Neural crest cell (in vitro differentiated cells): ENCODE measurements around the gene LRCH3. TPM values are rescaled to one million over a fixed set of nuclear protein-coding genes. Genes with fewer than 3 reads are reported as not detected.

Source experiments
- DNase-seq: peaks from one replicate; pipeline ENCODE4 v3.0.0; 2021; ENCODE audit warnings: low read depth, mixed read lengths, low spot score
- H3K27ac Mint-ChIP-seq: one replicate; pipeline ENCODE4 v1.8.0; 2021; ENCODE audit warnings: mild to moderate bottlenecking, mixed read lengths; ENCODE audit not compliant: unreplicated experiment
- H3K27me3 Mint-ChIP-seq: 2 replicates; pipeline ENCODE4 v1.8.0; 2021; ENCODE audit warnings: low read depth, mild to moderate bottlenecking, mixed read lengths
- H3K36me3 Mint-ChIP-seq: 2 replicates; pipeline ENCODE4 v1.8.0; 2021; ENCODE audit warnings: low read depth, mild to moderate bottlenecking, mixed read lengths
- H3K4me1 Mint-ChIP-seq: 2 replicates; pipeline ENCODE4 v1.8.0; 2021; ENCODE audit warnings: mixed read lengths
- H3K4me3 Mint-ChIP-seq: one replicate; pipeline ENCODE4 v1.8.0; 2021; ENCODE audit warnings: mild to moderate bottlenecking, mixed read lengths
- H3K9me3 Mint-ChIP-seq: 2 replicates; pipeline ENCODE4 v1.8.0; 2021; ENCODE audit warnings: mixed read lengths
- CTCF ChIP-seq: fragments of 200-600 bp; sonication (generic); conservative IDR thresholded peaks from 2 replicates; pipeline ENCODE4 v1.5.0; 2021; ENCODE audit warnings: antibody characterized with exemption, mild to moderate bottlenecking
- total RNA-seq: library from RNA; stranded (reverse); gene quantifications from 2 replicates; pipeline ENCODE4 v1.2.1, GENCODE V29; 2021

Gene LRCH3
- total RNA-seq, 1 donor from 2014 or later, result 69.0 TPM

- peak; percentile 44 for TF ChIP-seq CTCF
- Mint-ChIP-seq H3K27me3 (no peaks in the 10 kb centered on the region), H3K4me1 (peaks cover 39% of the 10 kb centered on the region), H3K4me3 (peak overlapping the region; percentile 84), H3K9me3 (no peaks in the 10 kb centered on the region), H3K27ac (no peak overlapping the region), H3K36me3 (peaks cover 3% of the 10 kb centered on the region)
- no peak for DNase-seq
Measured at GRCh38 chr3:197753263-197753662, 37.8 kb upstream of the LRCH3 start.

GRCh38 chr3:197756704-197757103 lies 34.4 kb upstream of the LRCH3 start:
- H3K27me3 Mint-ChIP-seq, result no peaks in the 10 kb centered on the region
- H3K27ac Mint-ChIP-seq, result no peak overlapping the region
- DNase-seq, result no peak
- H3K4me3 Mint-ChIP-seq, result no peak overlapping the region
- no peak for TF ChIP-seq CTCF
- peaks cover 17% of the 10 kb centered on the region for H3K4me1 Mint-ChIP-seq
- no peaks in the 10 kb centered on the region for H3K9me3 Mint-ChIP-seq
- peaks cover 3% of the 10 kb centered on the region for H3K36me3 Mint-ChIP-seq

- DNase-seq, result no peak
- H3K4me1 Mint-ChIP-seq, result peaks cover 5% of the 10 kb centered on the region
- H3K4me3 Mint-ChIP-seq, result no peak overlapping the region
- no peak overlapping the region for H3K27ac Mint-ChIP-seq
- H3K27me3 Mint-ChIP-seq, result no peaks in the 10 kb centered on the region
- TF ChIP-seq CTCF, result no peak
- H3K9me3 Mint-ChIP-seq, result no peaks in the 10 kb centered on the region
- H3K36me3 Mint-ChIP-seq, result peaks cover 3% of the 10 kb centered on the region
Measured at GRCh38 chr3:197758512-197758911, 32.5 kb upstream of the LRCH3 start.

- Mint-ChIP-seq H3K36me3 (peaks cover 7% of the 10 kb centered on the region), H3K4me3 (no peak overlapping the region), H3K9me3 (no peaks in the 10 kb centered on the region), H3K27ac (no peak overlapping the region), H3K4me1 (no peaks in the 10 kb centered on the region), H3K27me3 (no peaks in the 10 kb centered on the region)
- no peak for DNase-seq
- TF ChIP-seq CTCF, result no peak
Measured at GRCh38 chr3:197761784-197762183, 29.3 kb upstream of the LRCH3 start.

- TF ChIP-seq CTCF, result no peak
- peaks cover 15% of the 10 kb centered on the region for H3K36me3 Mint-ChIP-seq
- no peaks in the 10 kb centered on the region for H3K4me1 Mint-ChIP-seq
- H3K27me3 Mint-ChIP-seq, result no peaks in the 10 kb centered on the region
- H3K4me3 Mint-ChIP-seq, result no peak overlapping the region
- H3K27ac Mint-ChIP-seq, result peak overlapping the region; percentile 30
- H3K9me3 Mint-ChIP-seq, result no peaks in the 10 kb centered on the region
- DNase-seq, result no peak
Measured at GRCh38 chr3:197775317-197775716, 15.7 kb upstream of the LRCH3 start.

- no peak for DNase-seq
- no peak for TF ChIP-seq CTCF
- Mint-ChIP-seq H3K36me3 (peaks cover 17% of the 10 kb centered on the region), H3K9me3 (no peaks in the 10 kb centered on the region), H3K27ac (peak overlapping the region; percentile 6), H3K4me1 (peaks cover 9% of the 10 kb centered on the region), H3K27me3 (no peaks in the 10 kb centered on the region), H3K4me3 (no peak overlapping the region)
Measured at GRCh38 chr3:197782230-197782629, 8.8 kb upstream of the LRCH3 start.
